Ramos (cell line): Measurements from ENCODE around the gene NALF2.

Experiments
- in situ Hi-C: fragments of 300-500 bp; cut with MboI; formaldehyde crosslinking; loops from one replicate; pipeline ENCODE4 v1.14.3; 2022; ENCODE audit warnings: low sequenced_read_pairs; ENCODE audit not compliant: unreplicated experiment

Gene NALF2

DNA sequence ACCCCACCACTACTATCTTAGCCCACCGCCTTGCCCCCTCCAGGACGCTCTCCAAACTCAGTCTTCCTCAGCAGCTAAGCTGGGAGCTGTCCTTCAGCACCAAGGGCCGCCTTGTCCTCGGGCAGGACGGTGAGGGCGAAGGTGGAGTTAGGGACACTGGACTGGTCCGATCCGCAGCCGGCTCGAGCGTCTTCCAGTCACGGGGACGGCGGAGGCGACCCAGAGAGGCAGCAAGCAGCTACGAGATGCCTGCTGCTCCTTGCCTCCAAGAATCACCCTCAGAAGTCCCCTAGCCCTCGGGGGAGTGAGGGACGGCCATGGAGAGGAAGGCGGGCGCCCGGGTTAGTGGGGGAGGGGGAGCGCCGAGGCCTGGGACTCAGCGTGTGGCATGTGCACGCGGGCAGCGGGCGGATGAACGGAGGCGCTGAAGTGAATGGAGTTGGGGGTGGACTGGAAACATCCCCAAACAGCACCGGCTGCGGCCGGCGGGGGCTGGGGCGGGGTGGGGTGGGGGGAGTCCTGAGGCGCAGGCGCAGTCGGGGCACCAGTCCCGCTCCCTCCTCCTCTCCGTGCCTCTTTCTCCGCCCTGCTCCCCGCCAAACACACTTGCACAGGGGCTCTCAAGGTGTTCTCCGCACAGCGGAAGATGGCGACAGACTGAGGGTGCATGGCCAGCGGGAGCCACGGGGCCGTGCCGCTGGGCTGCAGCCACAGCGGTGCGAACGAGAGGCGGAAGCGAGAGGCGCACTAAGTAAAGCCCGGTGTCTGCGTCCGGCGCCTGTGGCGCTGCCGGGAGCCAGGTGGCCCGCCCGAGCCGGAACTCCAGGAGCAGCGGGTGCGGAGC is at the start of gene NALF2:
NALF2 (plus strand) TSS at position 545 of the 844 bp plus-strand sequence. CDS start 957 bp downstream, outside the sequence.
- in situ Hi-C loops: no loop called here

DNA sequence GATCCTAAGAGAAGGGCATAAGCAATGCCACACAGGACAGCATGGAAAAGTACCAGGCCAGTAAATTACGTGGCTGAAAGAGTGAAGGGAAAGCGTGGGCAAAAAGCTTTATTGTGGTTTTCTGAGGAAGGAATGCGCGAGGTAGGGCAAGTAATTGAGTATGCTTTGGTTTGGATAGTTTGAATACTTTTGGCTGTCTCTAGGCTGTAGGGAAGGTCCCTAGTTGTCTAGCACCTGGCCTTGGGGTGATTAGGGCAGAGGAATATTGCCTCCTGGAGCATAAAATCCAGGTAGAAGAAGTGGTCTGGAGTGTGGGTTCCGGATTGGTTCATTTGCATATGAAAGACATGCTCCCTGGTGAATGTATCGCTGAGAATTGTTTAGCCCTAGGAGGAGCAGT is 46.4 kb upstream of the NALF2 start:
- in situ Hi-C loops: no loop called here

DNA sequence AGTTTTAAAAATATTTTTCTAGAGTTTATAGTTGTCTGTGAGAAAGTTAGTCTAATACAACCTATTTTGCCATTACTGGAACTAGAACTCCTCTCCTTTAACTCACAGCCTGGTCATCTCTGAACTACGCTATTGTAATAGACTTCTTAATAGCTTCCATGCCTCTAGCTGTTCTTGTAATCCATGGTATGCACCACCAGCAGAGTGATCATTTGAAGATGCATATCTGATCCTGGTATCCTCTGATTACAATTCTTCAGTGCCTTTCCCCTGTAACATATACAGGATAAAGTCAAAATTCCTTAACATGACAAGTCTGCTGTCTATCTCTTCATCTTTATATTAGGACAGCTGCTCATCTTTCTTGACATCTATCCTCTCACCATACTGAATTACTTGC is 37.6 kb upstream of the NALF2 start:
- in situ Hi-C loops: no loop called here

GRCh38 chrX:69469975-69470374 is 34.2 kb upstream of the NALF2 start:
- in situ Hi-C loops: no loop called here

- in situ Hi-C loops: no loop called here
Measured at GRCh38 chrX:69489625-69490024, 14.5 kb upstream of the NALF2 start.

DNA sequence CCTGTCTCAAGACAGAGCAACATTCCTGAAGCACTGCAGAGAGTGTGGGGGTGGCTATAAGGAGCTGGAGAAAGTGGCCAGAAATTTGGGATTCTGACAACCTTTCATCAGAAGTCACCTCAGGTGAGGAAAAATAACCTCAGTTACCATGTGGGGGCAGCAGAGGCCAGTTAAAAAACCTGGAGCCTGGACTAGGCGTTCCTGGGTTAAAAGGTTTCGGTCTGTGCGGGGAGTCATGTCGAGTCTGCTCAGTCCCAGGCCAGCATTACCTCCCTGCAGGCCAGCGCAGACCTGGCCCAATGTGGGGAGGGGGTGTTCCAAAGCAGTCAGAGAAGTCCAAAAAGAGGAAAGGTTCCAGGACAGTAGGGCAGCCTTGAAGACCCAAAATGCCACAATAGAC is 10.9 kb upstream of the NALF2 start:
- in situ Hi-C loops: no loop called here

DNA sequence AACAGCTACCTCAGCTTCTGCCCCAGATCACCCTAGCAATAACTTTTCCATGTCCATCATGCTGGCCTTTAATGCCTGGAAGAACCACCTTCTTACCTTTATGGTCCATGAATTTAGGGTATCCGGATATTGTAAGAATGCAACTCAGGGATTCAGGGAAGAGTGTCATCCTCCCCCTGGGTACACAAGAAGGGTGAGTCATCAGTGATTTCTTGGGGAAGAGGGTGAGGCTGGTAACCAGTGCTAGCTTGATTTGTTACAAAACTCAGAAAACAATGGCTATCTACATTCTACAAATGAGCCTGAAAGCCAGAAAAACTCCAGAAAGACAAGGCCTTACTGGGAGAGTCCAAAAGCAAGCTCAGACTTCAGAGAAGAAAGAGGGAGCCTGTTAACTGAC is 10.4 kb upstream of the NALF2 start:
- in situ Hi-C loops: no loop called here

DNA sequence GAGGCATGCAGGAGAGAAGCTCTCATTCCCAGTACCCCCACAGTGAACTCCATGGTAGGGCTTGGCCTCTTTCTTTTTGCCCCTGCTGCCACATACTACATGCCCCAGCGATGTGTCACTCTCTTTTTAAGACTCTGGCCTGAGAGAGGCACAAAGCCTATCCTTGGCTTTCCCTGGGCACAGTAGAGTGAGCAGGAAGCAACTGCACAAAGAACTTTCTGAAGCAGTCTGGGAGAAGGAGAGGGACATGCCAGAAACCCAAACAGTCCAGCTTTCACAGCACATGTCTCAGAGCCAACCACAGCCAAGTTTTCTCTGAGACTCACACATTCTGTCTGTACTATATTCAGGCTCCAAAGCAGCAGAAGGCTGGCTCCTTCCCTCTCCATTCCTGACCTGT is 7.9 kb upstream of the NALF2 start:
- in situ Hi-C loops: no loop called here

DNA sequence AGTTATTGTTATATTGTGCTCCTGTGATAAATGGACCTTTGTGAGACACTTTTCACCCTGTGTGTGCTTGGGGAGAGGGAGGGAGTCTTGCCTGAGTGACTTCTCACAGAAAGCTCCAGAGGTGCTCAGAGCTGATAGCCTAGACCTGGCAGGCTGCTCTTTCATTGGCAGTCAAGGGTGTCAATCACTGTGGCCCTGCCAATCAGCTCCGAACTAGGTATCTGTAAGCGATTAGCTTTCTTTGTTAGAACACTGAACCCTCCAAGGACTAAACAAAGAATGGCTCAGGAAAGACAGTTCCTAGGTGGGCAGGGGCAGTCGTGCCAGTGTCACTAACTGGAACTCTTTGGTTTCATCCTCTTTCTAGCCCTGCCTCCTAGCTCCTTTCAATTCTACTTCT is 2.7 kb upstream of the NALF2 start:
- in situ Hi-C loops: no loop called here

- in situ Hi-C loops: no loop called here
Measured at GRCh38 chrX:69503228-69503781, 821 bp upstream of the NALF2 start.

- in situ Hi-C loops: no loop called here
Measured at GRCh38 chrX:69504626-69505612, 793 bp downstream of the NALF2 start.

- in situ Hi-C loops: no loop called here
Measured at GRCh38 chrX:69505772-69506616, 1.9 kb downstream of the NALF2 start.

DNA sequence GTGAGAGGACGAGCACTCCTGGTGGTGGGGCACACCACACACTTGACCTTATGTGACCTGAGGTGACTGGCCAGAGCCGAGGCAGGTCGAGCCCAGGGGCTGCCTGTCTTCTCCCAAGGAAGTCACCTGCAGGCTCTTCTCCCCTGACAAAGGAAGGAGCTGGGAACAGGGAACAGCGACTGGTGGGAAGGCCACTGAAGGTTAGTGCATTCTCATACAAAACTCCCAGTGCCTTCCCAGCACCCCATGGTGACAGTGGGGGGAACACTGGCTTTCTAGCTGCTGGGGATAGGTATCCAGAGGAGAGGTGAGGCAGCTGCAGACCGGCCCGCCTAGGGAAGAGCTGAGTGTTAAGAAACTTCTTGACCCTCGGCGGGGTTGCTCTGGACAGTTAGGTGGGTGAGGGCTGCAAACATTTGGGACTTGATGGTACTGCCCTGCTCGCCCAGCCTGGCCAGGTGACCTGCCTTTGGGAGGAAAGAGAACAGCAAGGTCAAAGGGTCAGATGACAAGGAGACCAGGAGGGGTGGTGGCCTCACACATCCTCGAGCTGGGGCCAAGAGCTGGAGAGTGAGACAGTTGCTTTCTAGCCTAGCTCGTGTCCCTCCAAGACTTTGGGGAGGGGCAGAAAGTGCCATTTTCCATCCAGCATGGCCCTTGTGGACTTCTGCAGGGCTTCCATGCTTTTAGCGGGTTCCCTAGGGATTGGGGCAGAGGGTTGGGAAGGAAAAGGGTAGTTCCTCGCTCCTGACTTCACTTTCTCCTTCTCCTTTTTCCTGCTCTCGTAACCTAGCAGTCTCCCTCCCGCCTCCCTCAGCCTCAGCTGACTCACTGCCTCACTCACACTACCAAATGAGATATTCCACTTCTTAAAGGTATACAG is 2.7 kb downstream of the NALF2 start:
- in situ Hi-C loops: no loop called here

DNA sequence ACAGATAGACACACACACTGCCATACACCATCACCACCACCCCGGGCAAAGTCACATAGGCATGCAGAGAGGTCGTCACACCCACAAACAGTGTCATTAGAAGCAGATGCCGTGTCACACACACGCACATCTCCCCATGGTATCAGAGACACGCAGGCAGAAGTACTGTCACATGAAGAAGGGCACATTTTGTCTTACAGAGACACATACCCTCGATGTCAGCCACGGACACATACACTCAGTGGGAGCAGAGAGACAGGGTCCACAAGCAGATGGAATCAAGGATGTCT is 3.3 kb downstream of the NALF2 start:
- in situ Hi-C loops: no loop called here

- in situ Hi-C loops: no loop called here
Measured at GRCh38 chrX:69508610-69509009, 4.5 kb downstream of the NALF2 start.

DNA sequence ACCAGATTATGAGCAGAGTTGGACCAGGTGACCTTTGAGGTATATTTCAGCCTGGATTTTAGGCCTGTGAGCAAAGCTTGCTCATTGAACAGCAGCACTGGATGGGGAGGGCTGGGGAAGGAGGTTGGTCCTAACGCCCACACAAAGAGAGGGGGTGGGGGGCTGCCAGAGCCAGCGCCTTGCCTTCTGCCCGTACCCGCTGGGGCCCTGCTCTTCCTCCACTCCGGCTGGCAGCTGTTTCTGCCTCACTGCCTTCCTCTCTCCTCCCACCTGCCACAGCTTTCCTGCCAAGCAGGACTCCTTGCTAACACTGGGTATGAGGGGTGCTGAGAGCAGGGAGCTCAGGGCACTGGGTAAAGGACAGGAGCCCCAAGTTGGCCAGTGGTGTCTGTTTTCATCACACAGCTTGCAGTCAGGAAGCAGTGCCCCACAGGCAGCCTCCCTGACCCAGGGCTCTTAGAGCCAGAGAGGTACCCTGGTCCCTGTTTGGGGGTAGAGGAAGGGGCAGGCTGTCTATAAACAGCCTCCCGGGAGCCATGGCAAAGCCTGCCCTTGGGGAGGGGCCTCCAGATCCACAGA is 6.1 kb downstream of the NALF2 start:
- in situ Hi-C loops: no loop called here

GRCh38 chrX:69510914-69511513 is 6.9 kb downstream of the NALF2 start:
- in situ Hi-C loops: no loop called here

- in situ Hi-C loops: no loop called here
Measured at GRCh38 chrX:69522052-69522451, 17.9 kb downstream of the NALF2 start.
